HCT116 (cell line): ENCODE data around the gene SDC3. TPM values are rescaled to one million over a fixed set of nuclear protein-coding genes. Genes with fewer than 3 reads are reported as not detected.

ENCODE experiments used
- ATAC-seq: fragments of 200-7000 bp; cut with Tn5 transposase; 2 replicates; pipeline ENCODE4 v1.9.1; 2020; ENCODE audit warnings: mild to moderate bottlenecking, moderate library complexity
- BruUV-seq: library from RNA; stranded (reverse); fragments of 400-500 nt; replicated peaks from 2 replicates; lab custom pipeline; 2021; lab: Mats Ljungman, UMichigan
- CTCF ChIA-PET: fragments of 300-600 bp; sonication (Branson Sonifier 250); formaldehyde crosslinking; loops from one replicate; lab custom pipeline; 2021; ENCODE audit warnings: antibody characterized with exemption; lab: Charles Lee
- POLR2A ChIA-PET: fragments of 300-600, 350-600 bp; sonication (Branson Sonifier 250); formaldehyde crosslinking; loops from one replicate; lab custom pipeline; 2021; ENCODE audit warnings: antibody characterized with exemption; lab: Charles Lee
- RAD21 ChIA-PET, 2 experiments: fragments of 300-600 bp; sonication (Branson Sonifier 250); formaldehyde crosslinking; loops; one replicate each; lab custom pipeline; 2023; ENCODE audit warnings: low total read pairs in 2 of 2; ENCODE audit not compliant: uncharacterized antibody in 2 of 2, unreplicated experiment in 2 of 2, low non-redundant PET in 1 of 2; lab: Charles Lee
- DNase-seq: peaks from one replicate; pipeline ENCODE4 v3.0.0-alpha.2; 2010; ENCODE audit warnings: low read depth, low spot score
- H2AFZ ChIP-seq: fragments of 200-600 bp; shearing (Covaris generic), sonication (generic); 2 replicates; pipeline ENCODE4 v1.6.1; 2017; ENCODE audit warnings: low read depth, mixed run types, mixed read lengths, antibody characterized with exemption, low read length; ENCODE audit not compliant: poor library complexity, severe bottlenecking
- H3K27ac ChIP-seq: 2 replicates; pipeline ENCODE4 v1.5.1; 2012; ENCODE audit warnings: low read depth, low read length
- H3K27me3 ChIP-seq: fragments of 200-600 bp; sonication (generic); 2 replicates; pipeline ENCODE4 v1.6.1; 2016; ENCODE audit warnings: mixed run types, low read length, mixed read lengths; ENCODE audit not compliant: insufficient read depth
- H3K36me3 ChIP-seq, 2 experiments: fragments of 200-500 bp in 1 of 2; fragments of 200-600 bp in 1 of 2; sonication (Bioruptor generic) in 1 of 2; sonication (generic) in 1 of 2; 2 replicates each; pipeline versions ENCODE4 v1.5.1 to v1.6.1; 2014 to 2016; ENCODE audit warnings: low read length in 2 of 2, inconsistent platforms in 1 of 2, mixed read lengths in 1 of 2, mixed run types in 1 of 2; ENCODE audit not compliant: insufficient read depth in 2 of 2, control insufficient read depth in 1 of 2
- H3K4me1 ChIP-seq, 2 experiments: fragments of 200-600 bp in 1 of 2; sonication (generic) in 1 of 2; 2 replicates each; pipeline versions ENCODE4 v1.5.1 to v1.6.1; 2012 to 2017; ENCODE audit warnings: low read length in 2 of 2, inconsistent platforms in 1 of 2, mild to moderate bottlenecking in 1 of 2, mixed read lengths in 1 of 2, mixed run types in 1 of 2, moderate library complexity in 1 of 2; ENCODE audit not compliant: insufficient read depth in 2 of 2, control insufficient read depth in 1 of 2
- H3K4me2 ChIP-seq: fragments of 200-600 bp; sonication (generic); 2 replicates; pipeline ENCODE4 v1.6.1; 2017; ENCODE audit warnings: mixed run types, low read length, mixed read lengths
- H3K4me3 ChIP-seq, 2 experiments: fragments of 200-600 bp in 1 of 2; sonication (generic) in 1 of 2; replicated peaks in 1 of 2; 2 replicates each; pipeline ENCODE4 v1.5.1; 2011 to 2016; ENCODE audit warnings: low read length in 2 of 2, control low read depth in 1 of 2, low read depth in 1 of 2, mild to moderate bottlenecking in 1 of 2, mixed read lengths in 1 of 2, mixed run types in 1 of 2
- H3K79me2 ChIP-seq: fragments of 200-600 bp; sonication (generic); 2 replicates; pipeline ENCODE4 v1.6.1; 2017; ENCODE audit warnings: mild to moderate bottlenecking, mixed run types, low read length, moderate library complexity, mixed read lengths; ENCODE audit not compliant: insufficient read depth
- H3K9ac ChIP-seq: fragments of 200-600 bp; sonication (generic); 2 replicates; pipeline ENCODE4 v1.6.1; 2016; ENCODE audit warnings: low read length, mixed read lengths
- H3K9me2 ChIP-seq: fragments of 200-600 bp; sonication (generic), shearing (Covaris generic); 2 replicates; pipeline ENCODE4 v1.6.1; 2017; ENCODE audit warnings: mixed run types, mild to moderate bottlenecking, moderate library complexity; ENCODE audit not compliant: insufficient read depth
- H3K9me3 ChIP-seq, 2 experiments: fragments of 200-500 bp in 1 of 2; fragments of 200-600 bp in 1 of 2; sonication (Bioruptor generic) in 1 of 2; sonication (generic) in 1 of 2; 2 replicates each; pipeline ENCODE4 v1.6.1; 2014 to 2017; ENCODE audit warnings: low read length in 2 of 2, mixed read lengths in 2 of 2, inconsistent platforms in 1 of 2, low read depth in 1 of 2, mild to moderate bottlenecking in 1 of 2, mixed run types in 1 of 2, moderate library complexity in 1 of 2; ENCODE audit not compliant: control insufficient read depth in 1 of 2, insufficient read depth in 1 of 2
- H4K20me1 ChIP-seq: fragments of 200-600 bp; sonication (generic), shearing (Covaris generic); 2 replicates; pipeline ENCODE4 v1.6.1; 2017; ENCODE audit warnings: mixed run types, mild to moderate bottlenecking, moderate library complexity; ENCODE audit not compliant: insufficient read depth
- CEBPB ChIP-seq: IDR thresholded peaks from 2 replicates; pipeline ENCODE4 v1.6.1; 2012; ENCODE audit warnings: low read depth
- EZH2 ChIP-seq: fragments of 200-600 bp; sonication (generic); IDR thresholded peaks from 2 replicates; pipeline ENCODE4 v1.6.1; 2017; ENCODE audit warnings: antibody characterized with exemption, mixed run types
- EZH2phosphoT487 ChIP-seq: fragments of 200-600 bp; IDR thresholded peaks from 2 replicates; pipeline ENCODE4 v1.6.1; 2018; ENCODE audit warnings: antibody characterized with exemption, borderline replicate concordance
- JUND ChIP-seq: IDR thresholded peaks from 2 replicates; pipeline ENCODE4 v1.6.1; 2012
- SIN3A ChIP-seq: IDR thresholded peaks from 2 replicates; pipeline ENCODE4 v1.6.1; 2012; ENCODE audit warnings: low read depth
- SRF ChIP-seq: IDR thresholded peaks from 2 replicates; pipeline ENCODE4 v1.6.1; 2012; ENCODE audit warnings: low read depth
- TCF7L2 ChIP-seq: IDR thresholded peaks from 2 replicates; pipeline ENCODE4 v1.7.0; 2011; ENCODE audit warnings: borderline replicate concordance, inconsistent platforms; ENCODE audit not compliant: insufficient read depth, insufficient read length; ENCODE audit errors: extremely low read depth
- ZNF274 ChIP-seq: fragments of 200-500 bp; sonication (Bioruptor generic); IDR thresholded peaks from 2 replicates; pipeline ENCODE4 v1.6.1; 2014; ENCODE audit warnings: mild to moderate bottlenecking, low read depth, low read length, inconsistent platforms
- intact Hi-C: fragments of 100-400 bp; cut with micrococcal nuclease; formaldehyde crosslinking; loops from 2 replicates; pipeline ENCODE4 v1.10.0; 2022
- total RNA-seq: library from RNA; stranded (reverse); gene quantifications from one replicate; pipeline ENCODE4 v1.2.1, GENCODE V29; 2021; ENCODE audit not compliant: unreplicated experiment
- TF ChIP-seq, protein P1 (sequence below): IDR thresholded peaks from 2 replicates; pipeline ENCODE4 v1.6.1; 2012
- TF ChIP-seq, protein P2 (sequence below): IDR thresholded peaks from 2 replicates; pipeline ENCODE4 v1.6.1; 2012; ENCODE audit warnings: low read depth
- TF ChIP-seq, protein P3 (sequence below): IDR thresholded peaks from 2 replicates; pipeline ENCODE4 v1.6.1; 2012

SDC3 gene
- total RNA-seq, 1 experiment from 2014 or later = 40.1 TPM

DNA sequence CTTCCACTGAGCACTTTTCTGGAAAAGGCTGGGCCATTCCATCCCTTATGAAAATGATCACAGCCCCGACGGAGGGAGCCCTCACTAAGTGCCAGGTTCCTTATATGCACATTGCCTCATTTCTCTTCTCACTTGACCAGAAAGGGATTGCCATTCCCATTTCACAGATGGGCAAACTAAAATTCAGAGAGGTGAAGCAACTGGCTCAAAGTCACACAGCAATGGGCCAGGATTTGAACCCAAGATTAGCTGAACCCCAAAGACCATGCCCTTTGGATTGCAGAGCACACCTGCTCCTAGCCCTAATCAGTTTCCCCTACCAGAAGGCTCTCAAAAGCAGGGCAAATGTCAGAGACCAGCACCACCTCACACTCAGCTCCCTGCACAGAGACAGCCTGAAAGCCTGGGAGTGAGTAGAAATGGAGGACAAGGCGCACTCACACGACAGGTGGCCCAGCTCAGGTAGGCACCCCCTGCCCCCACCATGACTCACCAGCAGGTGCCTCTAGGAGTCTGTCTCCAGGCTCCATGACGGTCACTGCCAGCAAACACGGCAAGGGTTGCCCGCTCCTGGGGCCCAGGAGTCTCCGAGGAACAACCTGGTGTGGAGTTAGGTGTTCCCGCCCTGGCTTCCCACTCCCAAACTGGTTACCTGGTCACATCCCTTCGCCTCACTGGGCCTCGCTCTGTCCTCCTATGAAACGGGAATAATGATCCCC is 21.7 kb downstream of the SDC3 start:
- peak; percentile 31; the same call in 1 of the 2 replicates for ATAC-seq
- TF ChIP-seq, protein P1, sequence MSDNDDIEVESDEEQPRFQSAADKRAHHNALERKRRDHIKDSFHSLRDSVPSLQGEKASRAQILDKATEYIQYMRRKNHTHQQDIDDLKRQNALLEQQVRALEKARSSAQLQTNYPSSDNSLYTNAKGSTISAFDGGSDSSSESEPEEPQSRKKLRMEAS = 0 out of 2 replicates have a peak, but pooled peaks have one; percentile 28
- TF ChIP-seq JUND (0 out of 2 replicates have a peak, but pooled peaks have one; percentile 12), EZH2 (no peak)
- TF ChIP-seq, all 23 proteins: peak for 2
- no peak overlapping the region for H2AFZ ChIP-seq
- ChIA-PET RAD21 (no interaction called here), CTCF (no interaction called here), POLR2A (no interaction called here)
- no peak overlapping the region for H3K4me3 ChIP-seq
- H3K9me3 ChIP-seq = no peaks in the 10 kb centered on the region
- DNase-seq = no peak
- H3K36me3 ChIP-seq = no peaks in the 10 kb centered on the region
- no peak overlapping the region for H3K9ac ChIP-seq
- H4K20me1 ChIP-seq = no peaks in the 10 kb centered on the region
- H3K4me1 ChIP-seq = peaks cover 0 to 3% of the 10 kb centered on the region in 2 experiments; a peak in 1 of 4 replicates
- no peaks in the 10 kb centered on the region for H3K79me2 ChIP-seq
- no peaks in the 10 kb centered on the region for H3K9me2 ChIP-seq
- no TSS peak for BruUV-seq
- no peak overlapping the region; the same call in 1 of the 2 replicates for H3K4me2 ChIP-seq
- no peaks in the 10 kb centered on the region for H3K27me3 ChIP-seq
- intact Hi-C loops = no loop called here
- H3K27ac ChIP-seq = no peak overlapping the region

DNA sequence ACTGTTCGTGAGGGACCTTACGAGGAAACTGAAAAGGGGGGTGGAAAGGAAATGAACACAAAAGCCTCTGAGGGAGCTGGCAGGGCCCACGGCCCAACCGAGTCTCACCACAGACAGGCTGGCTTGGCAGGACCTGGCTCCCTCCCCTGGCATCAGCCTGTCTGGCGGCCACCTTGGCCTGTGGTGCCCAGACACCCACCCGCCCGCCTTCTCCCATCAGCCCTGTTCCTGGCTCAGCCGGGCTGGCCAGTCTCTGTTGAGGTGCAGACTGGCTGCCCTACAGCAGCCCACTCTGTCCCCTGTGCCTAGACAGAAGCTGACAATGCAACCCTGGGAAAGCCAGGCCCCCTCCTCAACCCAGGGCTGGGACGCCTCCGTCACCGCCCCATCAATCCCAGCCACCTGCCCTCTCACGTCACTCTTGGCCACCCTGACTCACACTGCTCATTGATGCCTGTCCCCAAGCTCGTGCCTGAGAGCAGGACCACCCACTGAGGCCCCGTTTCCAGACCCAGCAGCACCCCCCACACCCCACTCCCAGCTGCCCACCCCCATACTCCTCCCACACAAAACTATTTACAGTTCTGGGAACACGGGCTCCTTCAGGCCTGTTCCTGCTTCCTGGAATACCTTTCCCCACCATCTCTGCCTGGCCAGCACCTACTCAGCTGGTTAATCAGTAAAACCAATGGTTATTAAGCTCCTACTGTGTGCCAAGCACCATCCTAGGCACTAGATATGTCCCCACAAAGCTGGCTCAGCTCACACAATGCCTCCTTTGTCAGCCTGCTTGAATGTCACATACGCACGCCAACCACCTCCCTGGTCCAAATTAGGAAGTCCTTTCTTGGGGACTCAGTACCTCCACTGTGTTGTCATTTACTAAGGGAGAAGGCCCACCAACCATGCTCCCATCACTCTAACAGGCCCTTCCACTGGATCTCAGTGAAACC is 22.7 kb downstream of the SDC3 start:
- ChIA-PET POLR2A (no interaction called here), CTCF (no interaction called here)
- H3K4me1 ChIP-seq = peaks cover 0 to 3% of the 10 kb centered on the region in 2 experiments; a peak in 1 of 4 replicates
- no peak for TF ChIP-seq CEBPB
- no peak for TF ChIP-seq SRF
- TF ChIP-seq SIN3A = no peak
- TF ChIP-seq, protein P1 = no peak
- TF ChIP-seq EZH2phosphoT487 = no peak
- no peak for TF ChIP-seq EZH2
- TF ChIP-seq TCF7L2 = no peak
- TF ChIP-seq ZNF274 = no peak
- TF ChIP-seq, protein P2, sequence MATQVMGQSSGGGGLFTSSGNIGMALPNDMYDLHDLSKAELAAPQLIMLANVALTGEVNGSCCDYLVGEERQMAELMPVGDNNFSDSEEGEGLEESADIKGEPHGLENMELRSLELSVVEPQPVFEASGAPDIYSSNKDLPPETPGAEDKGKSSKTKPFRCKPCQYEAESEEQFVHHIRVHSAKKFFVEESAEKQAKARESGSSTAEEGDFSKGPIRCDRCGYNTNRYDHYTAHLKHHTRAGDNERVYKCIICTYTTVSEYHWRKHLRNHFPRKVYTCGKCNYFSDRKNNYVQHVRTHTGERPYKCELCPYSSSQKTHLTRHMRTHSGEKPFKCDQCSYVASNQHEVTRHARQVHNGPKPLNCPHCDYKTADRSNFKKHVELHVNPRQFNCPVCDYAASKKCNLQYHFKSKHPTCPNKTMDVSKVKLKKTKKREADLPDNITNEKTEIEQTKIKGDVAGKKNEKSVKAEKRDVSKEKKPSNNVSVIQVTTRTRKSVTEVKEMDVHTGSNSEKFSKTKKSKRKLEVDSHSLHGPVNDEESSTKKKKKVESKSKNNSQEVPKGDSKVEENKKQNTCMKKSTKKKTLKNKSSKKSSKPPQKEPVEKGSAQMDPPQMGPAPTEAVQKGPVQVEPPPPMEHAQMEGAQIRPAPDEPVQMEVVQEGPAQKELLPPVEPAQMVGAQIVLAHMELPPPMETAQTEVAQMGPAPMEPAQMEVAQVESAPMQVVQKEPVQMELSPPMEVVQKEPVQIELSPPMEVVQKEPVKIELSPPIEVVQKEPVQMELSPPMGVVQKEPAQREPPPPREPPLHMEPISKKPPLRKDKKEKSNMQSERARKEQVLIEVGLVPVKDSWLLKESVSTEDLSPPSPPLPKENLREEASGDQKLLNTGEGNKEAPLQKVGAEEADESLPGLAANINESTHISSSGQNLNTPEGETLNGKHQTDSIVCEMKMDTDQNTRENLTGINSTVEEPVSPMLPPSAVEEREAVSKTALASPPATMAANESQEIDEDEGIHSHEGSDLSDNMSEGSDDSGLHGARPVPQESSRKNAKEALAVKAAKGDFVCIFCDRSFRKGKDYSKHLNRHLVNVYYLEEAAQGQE = no peak
- TF ChIP-seq, protein P3, sequence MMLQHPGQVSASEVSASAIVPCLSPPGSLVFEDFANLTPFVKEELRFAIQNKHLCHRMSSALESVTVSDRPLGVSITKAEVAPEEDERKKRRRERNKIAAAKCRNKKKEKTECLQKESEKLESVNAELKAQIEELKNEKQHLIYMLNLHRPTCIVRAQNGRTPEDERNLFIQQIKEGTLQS = no peak

More for the DNA sequence above, 22.7 kb downstream of the SDC3 start:
- ATAC-seq = no peak
- no peak for DNase-seq
- RAD21 ChIA-PET = no interaction called here
- no peaks in the 10 kb centered on the region for H3K27me3 ChIP-seq
- H3K9ac ChIP-seq = no peak overlapping the region
- H2AFZ ChIP-seq = no peak overlapping the region
- H3K79me2 ChIP-seq = no peaks in the 10 kb centered on the region
- intact Hi-C loops = no loop called here
- H3K9me2 ChIP-seq = no peaks in the 10 kb centered on the region
- no peak overlapping the region for H3K4me3 ChIP-seq
- H3K36me3 ChIP-seq = no peaks in the 10 kb centered on the region
- H3K27ac ChIP-seq = no peak overlapping the region
- H4K20me1 ChIP-seq = no peaks in the 10 kb centered on the region
- BruUV-seq = no TSS peak
- no peak overlapping the region for H3K4me2 ChIP-seq
- no peaks in the 10 kb centered on the region for H3K9me3 ChIP-seq
